ENCODE results near the gene COL24A1. TPM values are rescaled to one million over a fixed set of nuclear protein-coding genes. Genes with fewer than 3 reads are reported as not detected.
"Not testable (repeated sequence)": the region's sequence is repeated elsewhere in the genome, so short reads cannot be mapped to it uniquely, and the experiment has no call there.

COL24A1 gene
- total RNA-seq, 2 experiments from 2014 or later, result not detected

GRCh38 chr1:85863639-85864038 lies 292.9 kb downstream of the COL24A1 start:
- H3K9me3 Mint-ChIP-seq; H3K27me3 Mint-ChIP-seq; CTCF ChIA-PET; DNase-seq; H3K36me3 Mint-ChIP-seq (ENCODE audit: low read depth); H3K4me3 Mint-ChIP-seq; H3K4me1 Mint-ChIP-seq; POLR2A ChIA-PET; H3K27ac Mint-ChIP-seq: not testable (repeated sequence)

DNA sequence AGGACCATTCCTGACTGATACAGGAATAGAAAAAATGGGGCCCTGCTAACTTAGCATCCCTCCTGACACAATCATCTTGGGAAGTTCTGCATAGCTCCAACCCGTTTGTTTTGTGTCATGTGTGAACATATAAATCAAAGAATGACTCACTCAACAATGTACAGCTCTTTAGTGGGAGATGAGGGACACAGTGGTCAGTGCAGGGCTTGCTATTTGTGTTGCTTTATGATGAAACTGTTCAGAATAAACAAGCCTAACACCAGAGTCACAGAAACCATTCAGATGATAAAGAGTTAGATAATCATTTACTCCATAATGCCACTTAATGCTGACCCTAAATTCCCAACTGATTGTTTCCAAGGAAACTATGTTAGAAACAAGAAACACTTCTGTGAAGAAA lies 294.1 kb downstream of the COL24A1 start:
- Mint-ChIP-seq H3K27ac (no peak overlapping the region), H3K4me3 (no peak overlapping the region), H3K9me3 (no peaks in the 10 kb centered on the region), H3K4me1 (no peaks in the 10 kb centered on the region), H3K27me3 (no peaks in the 10 kb centered on the region), H3K36me3 (ENCODE audit: low read depth) (no peaks in the 10 kb centered on the region)
- ChIA-PET CTCF (no interaction called here), POLR2A (no interaction called here)
- DNase-seq, result no peak

GRCh38 chr1:85857991-85858390 lies 298.6 kb downstream of the COL24A1 start:
- Mint-ChIP-seq H3K4me1 (no peaks in the 10 kb centered on the region), H3K4me3 (no peak overlapping the region), H3K9me3 (no peaks in the 10 kb centered on the region), H3K27me3 (peaks cover 2% of the 10 kb centered on the region), H3K36me3 (ENCODE audit: low read depth) (no peaks in the 10 kb centered on the region), H3K27ac (no peak overlapping the region)
- POLR2A ChIA-PET, result no interaction called here
- DNase-seq, result no peak
- CTCF ChIA-PET, result no interaction called here

DNA sequence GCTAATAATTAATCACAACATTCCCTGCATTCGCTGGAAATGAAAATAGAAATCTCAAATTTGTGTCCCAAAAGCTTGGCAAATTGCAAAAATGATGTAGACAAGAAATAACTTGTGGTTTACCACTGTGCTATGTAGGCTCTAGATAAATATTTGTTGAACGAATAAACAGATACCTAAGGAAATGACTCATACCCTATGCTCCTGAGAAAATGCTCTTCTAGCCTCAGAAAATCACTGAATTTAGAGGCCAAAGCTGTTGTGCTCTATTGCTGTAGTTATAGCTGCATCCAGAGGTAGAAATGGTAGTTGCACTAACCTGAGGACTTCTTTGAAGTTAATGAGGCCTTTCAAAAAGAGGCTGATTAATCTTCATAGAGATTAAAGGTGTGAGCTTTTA lies 306.3 kb downstream of the COL24A1 start:
- H3K4me3 Mint-ChIP-seq, result no peak overlapping the region
- no peaks in the 10 kb centered on the region for H3K9me3 Mint-ChIP-seq
- no peaks in the 10 kb centered on the region for H3K4me1 Mint-ChIP-seq
- DNase-seq, result no peak
- ChIA-PET CTCF (no interaction called here), POLR2A (no interaction called here)
- H3K27ac Mint-ChIP-seq, result no peak overlapping the region
- H3K27me3 Mint-ChIP-seq, result peaks cover 2% of the 10 kb centered on the region
- H3K36me3 Mint-ChIP-seq (ENCODE audit: low read depth), result no peaks in the 10 kb centered on the region

- CTCF ChIA-PET, result no interaction called here
- H3K27ac Mint-ChIP-seq, result no peak overlapping the region
- POLR2A ChIA-PET, result no interaction called here
- H3K9me3 Mint-ChIP-seq, result no peaks in the 10 kb centered on the region
- H3K4me1 Mint-ChIP-seq, result no peaks in the 10 kb centered on the region
- H3K36me3 Mint-ChIP-seq (ENCODE audit: low read depth), result no peaks in the 10 kb centered on the region
- DNase-seq, result no peak
- H3K27me3 Mint-ChIP-seq, result peaks cover 2% of the 10 kb centered on the region
- H3K4me3 Mint-ChIP-seq, result no peak overlapping the region
Measured at GRCh38 chr1:85849660-85850059, 306.9 kb downstream of the COL24A1 start.

DNA sequence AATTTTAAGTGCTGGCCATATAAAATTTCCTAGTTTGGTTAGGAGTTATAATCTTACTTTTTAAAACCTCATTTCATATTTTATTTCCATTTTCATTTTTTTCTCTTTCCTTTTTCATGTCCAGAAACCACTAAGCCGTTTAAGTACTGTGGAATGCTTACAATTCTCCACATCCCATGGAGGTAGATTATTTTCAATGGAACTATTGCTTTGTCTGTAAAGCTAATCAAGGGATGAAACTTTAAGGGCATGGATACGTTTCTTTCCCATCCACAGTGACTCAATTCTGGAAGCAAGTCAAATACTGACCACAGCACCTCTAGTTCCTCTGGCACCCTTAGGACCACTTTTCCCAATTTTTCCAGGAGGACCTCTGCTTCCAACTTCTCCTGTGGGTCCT lies 309.2 kb downstream of the COL24A1 start:
- ChIA-PET CTCF (no interaction called here), POLR2A (no interaction called here)
- Mint-ChIP-seq H3K36me3 (ENCODE audit: low read depth) (no peaks in the 10 kb centered on the region), H3K9me3 (no peaks in the 10 kb centered on the region), H3K27ac (no peak overlapping the region), H3K4me1 (no peaks in the 10 kb centered on the region), H3K27me3 (peaks cover 2% of the 10 kb centered on the region), H3K4me3 (no peak overlapping the region)
- no peak for DNase-seq

DNA sequence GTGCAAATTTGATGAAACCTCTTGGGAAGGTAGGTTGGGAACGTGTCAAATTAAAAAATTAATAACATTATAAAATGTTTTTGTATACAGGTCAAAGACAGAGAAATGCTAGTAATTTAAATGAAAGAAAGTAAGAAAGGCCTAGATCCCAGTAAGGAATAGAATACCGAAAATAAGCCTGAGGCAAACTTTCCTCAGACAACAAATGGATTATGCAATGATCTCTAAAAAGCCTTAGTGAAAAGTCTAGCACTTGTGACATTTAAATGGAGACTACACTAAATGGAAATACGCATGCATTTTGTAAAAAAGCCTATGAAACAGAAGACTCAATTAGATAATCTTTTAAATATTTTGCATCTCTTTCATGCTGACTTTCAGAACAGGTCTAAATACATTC lies 309.9 kb downstream of the COL24A1 start:
- DNase-seq, result no peak
- Mint-ChIP-seq H3K4me1 (no peaks in the 10 kb centered on the region), H3K4me3 (no peak overlapping the region), H3K9me3 (no peaks in the 10 kb centered on the region), H3K27ac (no peak overlapping the region), H3K27me3 (peaks cover 2% of the 10 kb centered on the region), H3K36me3 (ENCODE audit: low read depth) (no peaks in the 10 kb centered on the region)
- ChIA-PET POLR2A (no interaction called here), CTCF (no interaction called here)

DNA sequence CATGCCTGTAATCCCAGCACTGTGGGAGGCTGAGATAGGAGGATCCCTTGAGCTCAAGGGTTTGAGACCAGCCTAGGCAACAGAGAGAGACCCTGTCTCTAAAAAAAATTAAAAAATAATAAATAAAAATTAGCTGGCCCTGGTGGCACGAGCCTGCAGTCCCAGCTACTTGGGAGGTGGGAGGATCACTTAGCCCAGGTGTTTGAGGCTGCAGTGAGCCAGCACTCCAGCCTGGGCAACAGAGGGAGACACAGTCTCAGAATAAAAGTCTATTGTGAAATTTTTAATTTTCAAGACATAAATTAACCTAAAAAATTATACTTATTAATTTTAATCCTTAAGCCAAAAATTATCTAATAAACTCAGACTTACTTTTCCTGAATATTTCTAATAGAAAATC lies 317.1 kb downstream of the COL24A1 start:
- no peaks in the 10 kb centered on the region for H3K4me1 Mint-ChIP-seq
- H3K27me3 Mint-ChIP-seq, result no peaks in the 10 kb centered on the region
- no peak for DNase-seq
- no peak overlapping the region for H3K27ac Mint-ChIP-seq
- ChIA-PET CTCF (no interaction called here), POLR2A (no interaction called here)
- no peaks in the 10 kb centered on the region for H3K36me3 Mint-ChIP-seq (ENCODE audit: low read depth)
- H3K9me3 Mint-ChIP-seq, result no peaks in the 10 kb centered on the region
- no peak overlapping the region for H3K4me3 Mint-ChIP-seq

- Mint-ChIP-seq H3K27ac (no peak overlapping the region), H3K36me3 (ENCODE audit: low read depth) (no peaks in the 10 kb centered on the region), H3K4me3 (no peak overlapping the region), H3K27me3 (no peaks in the 10 kb centered on the region), H3K9me3 (no peaks in the 10 kb centered on the region), H3K4me1 (no peaks in the 10 kb centered on the region)
- no peak for DNase-seq
- POLR2A ChIA-PET, result no interaction called here
- CTCF ChIA-PET, result no interaction called here
Measured at GRCh38 chr1:85838238-85838637, 318.3 kb downstream of the COL24A1 start.

- no peaks in the 10 kb centered on the region for H3K9me3 Mint-ChIP-seq
- no peak overlapping the region for H3K4me3 Mint-ChIP-seq
- no peaks in the 10 kb centered on the region for H3K36me3 Mint-ChIP-seq (ENCODE audit: low read depth)
- CTCF ChIA-PET, result no interaction called here
- POLR2A ChIA-PET, result no interaction called here
- no peak for DNase-seq
- no peaks in the 10 kb centered on the region for H3K27me3 Mint-ChIP-seq
- H3K27ac Mint-ChIP-seq, result no peak overlapping the region
- H3K4me1 Mint-ChIP-seq, result no peaks in the 10 kb centered on the region
Measured at GRCh38 chr1:85836736-85837135, 319.8 kb downstream of the COL24A1 start.

DNA sequence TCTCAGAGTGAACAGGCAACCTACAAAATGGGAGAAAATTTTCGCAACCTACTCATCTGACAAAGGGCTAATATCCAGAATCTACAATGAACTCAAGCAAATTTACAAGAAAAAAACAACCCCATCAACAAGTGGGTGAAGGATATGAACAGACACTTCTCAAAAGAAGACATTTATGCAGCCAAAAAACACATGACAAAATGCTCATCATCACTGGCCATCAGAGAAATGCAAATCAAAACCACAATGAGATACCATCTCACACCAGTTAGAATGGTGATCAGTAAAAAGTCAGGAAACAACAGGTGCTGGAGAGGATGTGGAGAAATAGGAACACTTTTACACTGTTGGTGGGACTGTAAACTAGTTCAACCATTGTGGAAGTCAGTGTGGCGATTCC lies 323.4 kb downstream of the COL24A1 start:
- H3K27me3 Mint-ChIP-seq; H3K9me3 Mint-ChIP-seq; DNase-seq; POLR2A ChIA-PET; H3K4me3 Mint-ChIP-seq; H3K27ac Mint-ChIP-seq; H3K36me3 Mint-ChIP-seq (ENCODE audit: low read depth); H3K4me1 Mint-ChIP-seq; CTCF ChIA-PET: not testable (repeated sequence)

DNA sequence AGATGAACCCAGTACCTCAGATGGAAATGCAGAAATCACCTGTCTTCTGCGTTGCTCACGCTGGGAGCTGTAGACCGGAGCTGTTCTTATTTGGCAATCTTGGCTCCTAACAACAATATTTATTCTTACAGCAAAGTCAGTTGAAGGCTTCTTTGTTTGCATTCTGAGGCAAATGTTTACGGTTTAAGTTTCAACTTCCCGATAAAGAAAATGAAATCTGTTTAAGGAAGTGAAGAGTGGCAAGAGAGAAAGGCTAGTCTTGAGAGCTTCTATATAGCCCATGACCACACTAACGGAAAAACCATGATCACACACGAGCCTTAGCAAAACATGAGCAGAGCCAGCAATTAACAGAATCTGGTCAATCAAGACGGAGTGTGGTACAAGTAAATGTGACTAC lies 325.7 kb downstream of the COL24A1 start:
- no peak overlapping the region for H3K4me3 Mint-ChIP-seq

GRCh38 chr1:85824066-85824840 lies 332.3 kb downstream of the COL24A1 start:
- Mint-ChIP-seq H3K36me3 (ENCODE audit: low read depth) (no peaks in the 10 kb centered on the region), H3K9me3 (no peaks in the 10 kb centered on the region), H3K4me3 (no peak overlapping the region), H3K4me1 (no peaks in the 10 kb centered on the region), H3K27me3 (no peaks in the 10 kb centered on the region), H3K27ac (no peak overlapping the region)
- no peak for DNase-seq
- POLR2A ChIA-PET, result no interaction called here
- CTCF ChIA-PET, result no interaction called here

More for the DNA sequence above, 325.7 kb downstream of the COL24A1 start:
- no peaks in the 10 kb centered on the region for H3K4me1 Mint-ChIP-seq
- H3K27me3 Mint-ChIP-seq, result no peaks in the 10 kb centered on the region
- ChIA-PET POLR2A (no interaction called here), CTCF (no interaction called here)
- no peaks in the 10 kb centered on the region for H3K36me3 Mint-ChIP-seq (ENCODE audit: low read depth)
- DNase-seq, result no peak
- H3K9me3 Mint-ChIP-seq, result no peaks in the 10 kb centered on the region
- no peak overlapping the region for H3K27ac Mint-ChIP-seq

DNA sequence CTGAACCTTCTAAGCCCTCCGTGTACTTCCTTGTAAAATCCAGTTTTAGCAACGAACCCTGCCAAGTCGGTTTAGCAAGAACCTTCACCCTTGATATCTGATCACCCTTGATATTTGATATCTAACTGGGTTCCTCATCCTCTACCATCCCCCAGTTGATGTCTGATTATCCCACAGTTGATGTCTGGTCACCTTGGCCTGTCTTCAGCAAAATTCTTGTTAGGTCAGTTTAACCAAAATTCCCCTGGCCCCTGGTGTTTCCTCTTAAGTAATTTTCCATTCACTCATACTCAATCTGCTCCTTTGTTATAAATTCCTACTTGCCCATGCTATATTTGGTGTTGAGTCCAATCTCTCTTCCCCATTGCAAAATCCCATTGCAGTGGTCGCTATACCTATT lies 333.9 kb downstream of the COL24A1 start:
- Mint-ChIP-seq H3K4me3 (no peak overlapping the region), H3K27me3 (no peaks in the 10 kb centered on the region), H3K9me3 (no peaks in the 10 kb centered on the region), H3K27ac (no peak overlapping the region), H3K36me3 (ENCODE audit: low read depth) (no peaks in the 10 kb centered on the region), H3K4me1 (no peaks in the 10 kb centered on the region)
- no peak for DNase-seq
- CTCF ChIA-PET, result no interaction called here
- POLR2A ChIA-PET, result no interaction called here
